Measurements from ENCODE around the gene EIF2S1.

Gene EIF2S1

GRCh38 chr14:67358924-67359774, 979 bp upstream of the EIF2S1 start:
- peak overlapping the region; percentile 97 for H3K27ac Mint-ChIP-seq
- no peaks in the 10 kb centered on the region for H3K9me3 Mint-ChIP-seq
- peak overlapping the region; percentile 99 for H3K4me3 Mint-ChIP-seq
- H3K36me3 Mint-ChIP-seq = peaks cover 5% of the 10 kb centered on the region
- H3K27me3 Mint-ChIP-seq = no peaks in the 10 kb centered on the region
- peaks cover 45% of the 10 kb centered on the region for H3K4me1 Mint-ChIP-seq
- no peak for ATAC-seq

GRCh38 chr14:67360470-67361206, 510 bp downstream of the EIF2S1 start:
- H3K9me3 Mint-ChIP-seq = no peaks in the 10 kb centered on the region
- H3K4me1 Mint-ChIP-seq = peaks cover 46% of the 10 kb centered on the region
- peak overlapping the region; percentile 99 for H3K4me3 Mint-ChIP-seq
- H3K27me3 Mint-ChIP-seq = no peaks in the 10 kb centered on the region
- peak; percentile 52 for ATAC-seq
- peaks cover 18% of the 10 kb centered on the region for H3K36me3 Mint-ChIP-seq
- H3K27ac Mint-ChIP-seq = peak overlapping the region; percentile 97

DNA sequence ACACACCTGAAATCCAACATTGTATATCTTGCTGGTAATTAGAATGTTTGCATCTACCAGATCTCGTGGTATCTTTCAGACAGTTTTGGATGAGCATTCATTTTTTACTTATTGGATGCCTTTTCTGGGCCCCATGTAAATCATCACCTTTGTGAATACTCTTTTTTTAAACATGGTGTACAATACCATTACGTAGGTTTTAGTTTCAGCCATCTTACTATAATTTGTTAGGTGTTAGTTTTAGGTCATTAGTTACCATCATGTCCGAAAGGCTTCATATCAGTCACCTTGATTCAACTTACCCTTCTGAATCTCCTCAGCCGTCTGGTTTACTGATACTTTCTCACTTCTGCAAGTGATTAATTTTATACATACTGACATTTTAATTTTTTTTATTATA, 5.3 kb downstream of the EIF2S1 start:
- Mint-ChIP-seq H3K36me3 (peaks cover 44% of the 10 kb centered on the region), H3K4me1 (peaks cover 40% of the 10 kb centered on the region)
- ATAC-seq = no peak

GRCh38 chr14:67370830-67371229, 10.7 kb downstream of the EIF2S1 start:
- H3K4me3 Mint-ChIP-seq = no peak overlapping the region
- no peaks in the 10 kb centered on the region for H3K9me3 Mint-ChIP-seq
- no peak for ATAC-seq
- no peaks in the 10 kb centered on the region for H3K27me3 Mint-ChIP-seq
- peaks cover 44% of the 10 kb centered on the region for H3K36me3 Mint-ChIP-seq
- H3K27ac Mint-ChIP-seq = no peak overlapping the region
- H3K4me1 Mint-ChIP-seq = peaks cover 39% of the 10 kb centered on the region

More for the DNA sequence above, 5.3 kb downstream of the EIF2S1 start:
- H3K9me3 Mint-ChIP-seq = no peaks in the 10 kb centered on the region
- H3K27ac Mint-ChIP-seq = no peak overlapping the region
- H3K27me3 Mint-ChIP-seq = no peaks in the 10 kb centered on the region
- H3K4me3 Mint-ChIP-seq = no peak overlapping the region

DNA sequence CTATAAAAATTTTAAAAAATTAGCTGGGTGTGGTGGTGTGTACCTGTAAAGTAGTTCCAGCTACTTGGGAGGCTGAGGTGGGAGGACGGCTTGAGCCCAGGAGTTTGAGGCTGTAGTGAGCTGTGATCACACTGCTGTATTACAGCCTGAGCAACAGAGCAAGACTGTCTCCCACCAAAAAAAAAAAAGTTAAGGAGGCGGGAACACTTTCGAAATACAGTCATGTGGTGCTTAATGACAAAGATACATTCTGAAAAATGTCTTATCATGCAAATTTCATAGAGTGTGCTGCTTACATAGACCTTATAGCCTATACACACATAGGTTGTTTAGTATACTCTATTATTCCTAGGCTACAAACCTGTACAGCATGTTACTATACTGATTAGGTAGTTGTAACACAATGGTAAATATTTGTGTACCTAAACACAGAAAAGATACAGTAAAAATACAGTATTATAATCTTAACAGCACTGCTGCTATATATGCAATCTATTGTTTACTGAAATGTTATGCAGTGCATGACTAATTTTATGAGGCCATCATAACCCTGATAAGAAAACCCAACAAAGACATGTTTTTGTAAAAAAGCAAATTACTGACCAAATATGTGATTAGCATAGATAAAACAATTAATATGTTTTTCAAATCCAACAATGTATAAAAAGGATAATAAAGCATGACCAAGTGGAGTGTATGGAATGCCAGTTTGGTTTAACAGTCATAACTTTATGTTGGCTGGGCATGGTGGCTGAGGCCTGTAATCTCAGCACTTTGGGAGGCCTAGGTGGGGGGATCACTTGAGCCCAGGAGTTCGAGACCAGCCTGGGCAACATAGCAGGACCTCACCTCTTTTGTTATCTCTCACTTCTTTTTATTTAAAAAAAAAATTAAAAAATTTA, 11.4 kb downstream of the EIF2S1 start:
- H3K4me3 Mint-ChIP-seq = no peak overlapping the region
- no peaks in the 10 kb centered on the region for H3K27me3 Mint-ChIP-seq
- no peaks in the 10 kb centered on the region for H3K9me3 Mint-ChIP-seq
- ATAC-seq = no peak
- H3K4me1 Mint-ChIP-seq = peaks cover 38% of the 10 kb centered on the region
- peaks cover 47% of the 10 kb centered on the region for H3K36me3 Mint-ChIP-seq
- H3K27ac Mint-ChIP-seq = no peak overlapping the region

- no peaks in the 10 kb centered on the region for H3K27me3 Mint-ChIP-seq
- no peak for ATAC-seq
- peaks cover 43% of the 10 kb centered on the region for H3K4me1 Mint-ChIP-seq
- no peaks in the 10 kb centered on the region for H3K9me3 Mint-ChIP-seq
- H3K36me3 Mint-ChIP-seq = peaks cover 54% of the 10 kb centered on the region
- H3K27ac Mint-ChIP-seq = no peak overlapping the region
- H3K4me3 Mint-ChIP-seq = no peak overlapping the region
These were observed 12.7 kb downstream of the EIF2S1 start for GRCh38 chr14:67372833-67373232.

DNA sequence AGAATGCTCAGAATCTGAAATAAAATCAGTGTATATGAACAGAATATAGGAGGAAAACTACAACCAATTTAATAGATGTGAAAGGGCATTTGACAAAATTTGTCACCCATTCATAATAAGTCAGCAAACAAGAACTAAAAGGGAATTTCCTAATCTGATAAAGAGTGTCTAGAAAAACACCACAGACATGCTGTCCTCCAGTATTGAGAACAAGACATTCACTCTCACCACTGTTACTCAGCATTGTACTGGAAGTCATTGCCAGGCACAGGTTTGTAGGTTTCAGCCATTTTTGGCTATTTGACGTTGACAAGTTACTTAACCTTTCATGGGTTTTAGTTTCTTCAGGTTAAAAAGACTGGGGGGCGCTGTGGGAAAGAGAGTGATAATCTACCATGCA, 13.2 kb downstream of the EIF2S1 start:
- H3K9me3 Mint-ChIP-seq = no peaks in the 10 kb centered on the region
- H3K4me1 Mint-ChIP-seq = peaks cover 40% of the 10 kb centered on the region
- H3K27me3 Mint-ChIP-seq = no peaks in the 10 kb centered on the region
- ATAC-seq = no peak
- H3K36me3 Mint-ChIP-seq = peaks cover 51% of the 10 kb centered on the region
- no peak overlapping the region for H3K4me3 Mint-ChIP-seq
- peak overlapping the region; percentile 48 for H3K27ac Mint-ChIP-seq

DNA sequence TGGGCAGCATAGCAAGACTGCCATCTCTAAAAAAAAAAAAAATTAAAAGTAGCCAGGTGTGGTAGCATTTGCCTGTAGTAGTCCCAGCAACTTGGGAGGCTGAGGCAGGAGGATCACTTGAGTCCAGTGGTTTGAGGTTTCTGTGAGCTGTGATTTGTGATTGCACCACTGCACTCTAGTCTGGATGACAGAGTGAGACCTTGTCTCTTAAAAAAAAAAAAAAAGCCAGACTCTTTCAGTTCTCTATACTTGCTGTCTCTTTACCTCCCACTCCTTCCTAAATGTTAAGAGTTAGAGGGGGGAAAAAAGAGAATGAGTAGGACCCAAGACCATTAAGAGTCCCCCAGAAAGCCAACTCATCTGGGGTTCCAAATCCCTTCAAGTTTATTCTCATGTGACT, 17.8 kb downstream of the EIF2S1 start:
- peak overlapping the region; percentile 3 for H3K27ac Mint-ChIP-seq
- no peaks in the 10 kb centered on the region for H3K9me3 Mint-ChIP-seq
- peaks cover 66% of the 10 kb centered on the region for H3K36me3 Mint-ChIP-seq

GRCh38 chr14:67385120-67385519, 25.0 kb downstream of the EIF2S1 start:
- Mint-ChIP-seq H3K9me3 (no peaks in the 10 kb centered on the region), H3K27ac (no peak overlapping the region), H3K27me3 (no peaks in the 10 kb centered on the region), H3K4me1 (no peaks in the 10 kb centered on the region), H3K36me3 (peaks cover 45% of the 10 kb centered on the region), H3K4me3 (no peak overlapping the region)
- no peak for ATAC-seq

More for the DNA sequence above, 17.8 kb downstream of the EIF2S1 start:
- ATAC-seq = peak; percentile 82
- H3K4me3 Mint-ChIP-seq = no peak overlapping the region
- peaks cover 21% of the 10 kb centered on the region for H3K4me1 Mint-ChIP-seq
- no peaks in the 10 kb centered on the region for H3K27me3 Mint-ChIP-seq

DNA sequence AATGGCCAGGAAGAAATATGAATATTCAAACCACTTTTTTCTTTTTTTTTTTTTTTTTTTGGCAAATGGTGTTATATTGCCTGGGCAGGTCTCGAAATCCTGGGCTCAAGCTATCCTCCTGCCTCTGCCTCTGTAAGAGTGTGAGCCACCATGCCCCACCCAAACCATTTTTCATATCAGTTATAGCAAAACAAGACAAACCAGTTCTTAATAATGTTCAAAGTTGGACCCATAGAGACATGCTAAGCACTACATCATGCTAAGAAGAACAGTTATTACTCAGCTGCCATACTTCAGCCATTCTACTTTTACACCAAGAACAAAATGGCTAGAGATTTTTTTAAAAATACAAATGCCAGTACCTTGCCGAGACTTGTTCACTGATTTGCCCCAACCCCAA, 25.5 kb downstream of the EIF2S1 start:
- Mint-ChIP-seq H3K27ac (no peak overlapping the region), H3K36me3 (peaks cover 44% of the 10 kb centered on the region), H3K4me3 (no peak overlapping the region), H3K27me3 (no peaks in the 10 kb centered on the region), H3K4me1 (no peaks in the 10 kb centered on the region), H3K9me3 (no peaks in the 10 kb centered on the region)
- no peak for ATAC-seq

- H3K36me3 Mint-ChIP-seq = peaks cover 32% of the 10 kb centered on the region
- H3K27ac Mint-ChIP-seq = no peak overlapping the region
- no peaks in the 10 kb centered on the region for H3K27me3 Mint-ChIP-seq
- H3K9me3 Mint-ChIP-seq = no peaks in the 10 kb centered on the region
- ATAC-seq = no peak
- H3K4me3 Mint-ChIP-seq = no peak overlapping the region
- H3K4me1 Mint-ChIP-seq = no peaks in the 10 kb centered on the region
These were observed 27.1 kb downstream of the EIF2S1 start for GRCh38 chr14:67387195-67387594.

- Mint-ChIP-seq H3K4me3 (no peak overlapping the region), H3K27ac (no peak overlapping the region), H3K27me3 (no peaks in the 10 kb centered on the region)
These were observed 29.1 kb downstream of the EIF2S1 start for GRCh38 chr14:67389275-67389674.

GRCh38 chr14:67389811-67390534, 29.8 kb downstream of the EIF2S1 start:
- Mint-ChIP-seq H3K9me3 (no peaks in the 10 kb centered on the region), H3K27me3 (no peaks in the 10 kb centered on the region)

More at GRCh38 chr14:67389275-67389674, 29.1 kb downstream of the EIF2S1 start:
- ATAC-seq = no peak
- no peaks in the 10 kb centered on the region for H3K4me1 Mint-ChIP-seq
- H3K36me3 Mint-ChIP-seq = peaks cover 24% of the 10 kb centered on the region
- H3K9me3 Mint-ChIP-seq = no peaks in the 10 kb centered on the region

GRCh38 chr14:67391268-67391667, 31.1 kb downstream of the EIF2S1 start:
- no peak overlapping the region for H3K4me3 Mint-ChIP-seq
- H3K9me3 Mint-ChIP-seq = no peaks in the 10 kb centered on the region
- no peak for ATAC-seq
- H3K36me3 Mint-ChIP-seq = peaks cover 15% of the 10 kb centered on the region
- H3K27ac Mint-ChIP-seq = no peak overlapping the region
- no peaks in the 10 kb centered on the region for H3K27me3 Mint-ChIP-seq
- H3K4me1 Mint-ChIP-seq = no peaks in the 10 kb centered on the region

More at GRCh38 chr14:67389811-67390534, 29.8 kb downstream of the EIF2S1 start:
- no peaks in the 10 kb centered on the region for H3K4me1 Mint-ChIP-seq
- H3K36me3 Mint-ChIP-seq = peaks cover 24% of the 10 kb centered on the region
- no peak overlapping the region for H3K27ac Mint-ChIP-seq
- no peak overlapping the region for H3K4me3 Mint-ChIP-seq
- no peak for ATAC-seq
